Transverse colon (tissue), 4 donors: ENCODE results near the gene GPR156. TPM values are rescaled to one million over a fixed set of nuclear protein-coding genes. Genes with fewer than 3 reads are reported as not detected.

Experiments
- DNase-seq: peaks from one replicate; pipeline ENCODE4 v3.0.0-alpha.2; 2019
- H3K27ac ChIP-seq, 4 donors: fragments of 200-600 bp; sonication (generic); 2 replicates each; pipeline ENCODE4 v1.5.1; 2016 to 2018; ENCODE audit warnings: inconsistent platforms in 4 of 4
- H3K27me3 ChIP-seq: fragments of 200-600 bp; sonication (generic); 2 replicates; pipeline ENCODE4 v1.5.1; 2017; ENCODE audit warnings: inconsistent platforms
- H3K36me3 ChIP-seq, 4 donors: fragments of 200-600 bp; sonication (generic); 2 replicates each; pipeline ENCODE4 v1.5.1; 2017 to 2019; ENCODE audit warnings: inconsistent platforms in 4 of 4
- H3K4me1 ChIP-seq, 4 donors: fragments of 200-600 bp; sonication (generic); 2 replicates each; pipeline ENCODE4 v1.5.1; 2017 to 2020; ENCODE audit warnings: inconsistent platforms in 4 of 4
- H3K4me3 ChIP-seq, 4 donors: fragments of 200-600 bp; sonication (generic); 1 replicate in 1 of 4; 2 replicates in 3 of 4; pipeline versions ENCODE4 v1.5.1 to v1.6.1; 2017 to 2019; ENCODE audit warnings: inconsistent platforms in 4 of 4
- H3K9me3 ChIP-seq, 2 donors: fragments of 200-600 bp; sonication (generic); 2 replicates each; pipeline ENCODE4 v1.5.1; 2017 to 2019; ENCODE audit warnings: inconsistent platforms in 2 of 2
- EP300 ChIP-seq: sonication (generic); formaldehyde crosslinking; IDR thresholded peaks from one replicate; pipeline ENCODE4 v1.6.1; 2017; ENCODE audit warnings: antibody characterized with exemption, low read depth
- POLR2A ChIP-seq: fragments of 450-650 bp; IDR thresholded peaks from one replicate; pipeline ENCODE4 v1.6.1; 2016; ENCODE audit warnings: antibody characterized with exemption, mild to moderate bottlenecking, moderate library complexity
- POLR2AphosphoS5 ChIP-seq, 3 donors: sonication (generic); formaldehyde crosslinking; IDR thresholded peaks; one replicate each; pipeline ENCODE4 v1.6.1; 2016; ENCODE audit warnings: antibody characterized with exemption in 3 of 3
- WGBS, 2 donors: methylation state at CpG; one replicate each; pipeline ENCODE4 v1.1.5; 2018; ENCODE audit warnings: low coverage in 1 of 2; 5-methylcytosine and 5-hydroxymethylcytosine counted together
- in situ Hi-C, 4 donors: fragments of 200-750 bp; cut with MboI; loops; one replicate each; pipeline versions ENCODE4 v1.15.0 to v1.15.1; 2017; ENCODE audit warnings: low sequenced_read_pairs in 3 of 4, low pct_ligation_motif_present in 1 of 4, low pct_unique_long_range_greater_than_20kb in 1 of 4
- intact Hi-C: fragments of 100-400 bp; cut with DNase I; formaldehyde crosslinking; loops from one replicate; pipeline ENCODE4 v1.15.1; 2023; ENCODE audit warnings: low total_unique reads
- total RNA-seq, 4 donors: library from RNA; depleted of rRNA; stranded (reverse); fragments of >200 nt; gene quantifications; one replicate each; pipeline ENCODE4 v1.1.0, GENCODE V29; 2016
- TF ChIP-seq, protein P1 (sequence below), 5 experiments: fragments of 200-600 bp in 3 of 5; fragments of 450-650 bp in 2 of 5; sonication (generic) in 3 of 5; IDR thresholded peaks; 1 replicate in 2 of 5; 2 replicates in 3 of 5; pipeline ENCODE4 v1.5.1; 2016 to 2017; ENCODE audit warnings: antibody characterized with exemption in 5 of 5, inconsistent platforms in 3 of 5, mild to moderate bottlenecking in 2 of 5, moderate library complexity in 1 of 5

Gene GPR156
- total RNA-seq, 4 donors from 2014 or later: 0.27 to 0.48 TPM; not detected in 2

DNA sequence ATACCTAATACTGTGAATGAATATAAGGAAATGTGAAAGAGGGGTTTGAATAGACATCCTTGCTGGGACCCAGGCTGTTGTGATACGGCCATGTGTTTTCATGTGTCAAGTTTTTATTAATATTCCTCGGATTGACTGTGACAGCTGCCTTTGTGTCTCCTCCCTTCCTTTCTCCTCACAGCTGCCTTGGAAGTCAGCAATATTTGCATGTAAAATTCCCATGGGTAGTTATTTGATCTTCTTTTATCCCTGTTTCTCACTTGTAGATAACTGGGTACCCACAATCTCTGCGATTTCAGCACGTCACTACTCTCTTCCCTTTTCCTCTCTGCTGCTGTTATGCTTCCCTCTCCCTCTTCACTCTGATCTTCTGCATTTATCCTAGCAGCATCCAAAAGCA is 9.4 kb downstream of the GPR156 start:
- DNase-seq: no peak
- H3K27ac ChIP-seq: no peak overlapping the region
- intact Hi-C loops: loop anchor here (5.0 kb wide), 1 partner anchor 103 kb away; no protein-coding TSS in a partner anchor
- peaks cover 0 to 8% (median 1%) of the 10 kb centered on the region in 4 donors for H3K4me1 ChIP-seq
- H3K9me3 ChIP-seq: no peaks in the 10 kb centered on the region
- in situ Hi-C loops: no loop called here
- 49 to 66% methylated on average over 4 of the region's 4 CpGs for WGBS, 2 donors
- no peaks in the 10 kb centered on the region for H3K27me3 ChIP-seq
- H3K36me3 ChIP-seq: no peaks in the 10 kb centered on the region
- no peak overlapping the region for H3K4me3 ChIP-seq
- TF ChIP-seq EP300: no peak
- TF ChIP-seq POLR2AphosphoS5 (IDR thresholded peaks at IDR 0.05): no peak
- TF ChIP-seq, protein P1, sequence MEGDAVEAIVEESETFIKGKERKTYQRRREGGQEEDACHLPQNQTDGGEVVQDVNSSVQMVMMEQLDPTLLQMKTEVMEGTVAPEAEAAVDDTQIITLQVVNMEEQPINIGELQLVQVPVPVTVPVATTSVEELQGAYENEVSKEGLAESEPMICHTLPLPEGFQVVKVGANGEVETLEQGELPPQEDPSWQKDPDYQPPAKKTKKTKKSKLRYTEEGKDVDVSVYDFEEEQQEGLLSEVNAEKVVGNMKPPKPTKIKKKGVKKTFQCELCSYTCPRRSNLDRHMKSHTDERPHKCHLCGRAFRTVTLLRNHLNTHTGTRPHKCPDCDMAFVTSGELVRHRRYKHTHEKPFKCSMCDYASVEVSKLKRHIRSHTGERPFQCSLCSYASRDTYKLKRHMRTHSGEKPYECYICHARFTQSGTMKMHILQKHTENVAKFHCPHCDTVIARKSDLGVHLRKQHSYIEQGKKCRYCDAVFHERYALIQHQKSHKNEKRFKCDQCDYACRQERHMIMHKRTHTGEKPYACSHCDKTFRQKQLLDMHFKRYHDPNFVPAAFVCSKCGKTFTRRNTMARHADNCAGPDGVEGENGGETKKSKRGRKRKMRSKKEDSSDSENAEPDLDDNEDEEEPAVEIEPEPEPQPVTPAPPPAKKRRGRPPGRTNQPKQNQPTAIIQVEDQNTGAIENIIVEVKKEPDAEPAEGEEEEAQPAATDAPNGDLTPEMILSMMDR (IDR thresholded peaks at IDR 0.05): no peak
- no peak for TF ChIP-seq POLR2A

DNA sequence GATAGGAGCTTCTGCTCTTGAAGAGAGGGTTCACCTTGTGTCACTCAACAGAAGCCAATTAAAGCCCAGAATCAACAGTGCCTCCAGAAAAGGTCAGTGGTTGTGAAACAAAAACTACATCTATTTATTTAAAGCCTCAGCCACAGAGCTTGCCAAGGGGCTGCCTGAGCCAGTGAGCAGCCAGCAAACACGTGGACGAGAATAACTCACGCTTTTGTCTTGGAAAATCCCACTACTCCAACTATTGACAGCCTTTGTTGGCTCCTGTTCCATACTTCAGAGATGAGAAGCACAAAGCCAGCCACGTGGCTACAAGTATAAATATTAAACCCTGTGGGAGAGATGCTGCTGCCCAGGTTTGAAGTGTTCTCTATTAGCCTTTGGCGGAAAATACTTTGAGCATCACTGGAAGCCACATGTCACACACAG is 10.3 kb downstream of the GPR156 start:
- Histone ChIP-seq H3K4me3 (no peak overlapping the region), H3K36me3 (no peaks in the 10 kb centered on the region), H3K9me3 (no peaks in the 10 kb centered on the region), H3K27ac (no peak overlapping the region), H3K27me3 (no peaks in the 10 kb centered on the region), H3K4me1 (peaks cover 0 to 8% (median 1%) of the 10 kb centered on the region in 4 donors)
- intact Hi-C loops: loop anchor here (5.0 kb wide), 1 partner anchor 102 kb away; no protein-coding TSS in a partner anchor
- in situ Hi-C loops: loop anchor here in 1 of 4 donors (25.0 kb wide), 1 partner anchor 263 kb away; no protein-coding TSS in a partner anchor
- no peak for DNase-seq
- TF ChIP-seq POLR2AphosphoS5 (IDR thresholded peaks at IDR 0.05): no peak
- TF ChIP-seq, protein P1 (IDR thresholded peaks at IDR 0.05): no peak
- TF ChIP-seq EP300: no peak
- no peak for TF ChIP-seq POLR2A
- 48% methylated on average over 5 of the region's 5 CpGs; no CpG with 5 or more reads in 1 of the 2 donors for WGBS, 2 donors

DNA sequence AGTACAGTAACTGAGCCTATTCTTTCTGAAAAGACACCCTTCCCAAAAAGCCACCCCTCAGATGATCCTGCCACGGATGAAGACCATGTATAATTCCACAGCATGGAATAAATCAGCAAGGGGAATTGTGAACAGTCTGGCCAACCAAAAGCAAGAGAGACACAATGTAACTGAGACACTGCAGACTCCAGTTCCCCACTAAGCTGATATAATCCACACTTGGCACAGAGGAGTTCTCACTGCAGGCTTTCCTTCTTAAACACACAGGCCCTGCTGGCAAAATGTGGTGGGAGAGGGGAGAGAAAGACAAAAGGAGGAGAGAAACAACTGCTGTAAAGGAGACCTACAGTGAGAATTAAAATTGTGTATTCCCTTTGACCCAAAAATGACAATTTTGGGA is 12.7 kb downstream of the GPR156 start:
- Histone ChIP-seq H3K27ac (no peak overlapping the region), H3K4me1 (peaks cover 0 to 8% (median 1%) of the 10 kb centered on the region in 4 donors), H3K36me3 (no peaks in the 10 kb centered on the region), H3K9me3 (no peaks in the 10 kb centered on the region), H3K4me3 (no peak overlapping the region), H3K27me3 (no peaks in the 10 kb centered on the region)
- intact Hi-C loops (no loop called here), in situ Hi-C loops (loop anchor here in 1 of 4 donors (25.0 kb wide), 1 partner anchor 265 kb away; no protein-coding TSS in a partner anchor)
- TF ChIP-seq, protein P1 (IDR thresholded peaks at IDR 0.05): no peak
- TF ChIP-seq POLR2A: no peak
- no peak for TF ChIP-seq POLR2AphosphoS5 (IDR thresholded peaks at IDR 0.05)
- no peak for TF ChIP-seq EP300
- DNase-seq: no peak
- WGBS, 2 donors: 25 to 50% methylated on average over 1 of the region's 1 CpG

DNA sequence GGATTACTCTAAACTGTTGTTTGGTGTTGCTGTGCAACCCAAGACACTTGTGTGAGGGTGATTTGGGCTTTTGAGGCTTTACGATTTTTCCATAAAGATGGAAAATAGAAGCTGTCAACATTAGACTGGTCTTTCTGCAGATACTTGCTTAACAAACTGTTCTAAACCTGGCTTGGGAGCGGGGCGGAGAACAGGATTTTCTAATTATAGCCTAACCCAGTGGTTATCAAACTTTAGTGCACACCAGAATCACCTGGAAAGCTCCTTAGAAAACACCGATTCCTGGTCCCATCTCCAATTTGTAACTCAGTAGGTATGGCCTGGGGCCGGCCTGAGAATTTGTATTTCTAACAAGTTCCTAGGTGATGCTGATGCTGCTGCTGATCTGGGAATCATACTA is 19.0 kb downstream of the GPR156 start:
- H3K27ac ChIP-seq: no peak overlapping the region
- no peaks in the 10 kb centered on the region for H3K27me3 ChIP-seq
- in situ Hi-C loops (loop anchor here in 1 of 4 donors (25.0 kb wide), 1 partner anchor 271 kb away; no protein-coding TSS in a partner anchor), intact Hi-C loops (no loop called here)
- no peaks in the 10 kb centered on the region for H3K4me1 ChIP-seq
- WGBS, 2 donors: 50 to 83% methylated on average over 2 to 5 of the region's 5 CpGs
- no peaks in the 10 kb centered on the region for H3K36me3 ChIP-seq
- DNase-seq: no peak
- H3K9me3 ChIP-seq: no peaks in the 10 kb centered on the region
- TF ChIP-seq EP300: no peak
- TF ChIP-seq, protein P1 (IDR thresholded peaks at IDR 0.05): no peak
- no peak for TF ChIP-seq POLR2A
- no peak for TF ChIP-seq POLR2AphosphoS5 (IDR thresholded peaks at IDR 0.05)
- H3K4me3 ChIP-seq: no peak overlapping the region
